HFFc6 (cell line): ENCODE data around the gene GLT8D1. TPM values are rescaled to one million over a fixed set of nuclear protein-coding genes. Genes with fewer than 3 reads are reported as not detected.

Experiments used
- DNase-seq: peaks from one replicate; pipeline ENCODE4 v3.0.0-alpha.2; 2018
- H3K27ac Mint-ChIP-seq: 2 replicates; pipeline ENCODE4 v1.8.0; 2020; ENCODE audit warnings: mild to moderate bottlenecking, mixed read lengths
- H3K27me3 Mint-ChIP-seq: 2 replicates; pipeline ENCODE4 v1.8.0; 2021; ENCODE audit warnings: mild to moderate bottlenecking, moderate library complexity, mixed read lengths; ENCODE audit not compliant: insufficient read depth
- H3K36me3 Mint-ChIP-seq: 2 replicates; pipeline ENCODE4 v1.8.0; 2021; ENCODE audit warnings: low read depth, mixed read lengths
- H3K4me1 Mint-ChIP-seq: 2 replicates; pipeline ENCODE4 v1.8.0; 2020; ENCODE audit warnings: low read depth, mixed read lengths
- H3K4me3 Mint-ChIP-seq: 2 replicates; pipeline ENCODE4 v1.8.0; 2020; ENCODE audit warnings: mild to moderate bottlenecking, moderate library complexity, mixed read lengths
- H3K9me3 Mint-ChIP-seq: 2 replicates; pipeline ENCODE4 v1.8.0; 2020; ENCODE audit warnings: mild to moderate bottlenecking, mixed read lengths
- total RNA-seq, 6 experiments: library from RNA; stranded (reverse); fragmentation: NEBNext Ultra II Directional; extraction: Animal tissue kit (Norgen Biotek cat#: 25700); gene quantifications; 2 replicates in 1 of 6; 3 replicates in 5 of 6; pipeline ENCODE4 v1.2.3, GENCODE V29; 2021
- TF ChIP-seq, protein P1 (sequence below): fragments of 200-600 bp; sonication (generic); IDR thresholded peaks from 2 replicates; pipeline ENCODE4 v1.5.0; 2021; ENCODE audit warnings: antibody characterized with exemption, mild to moderate bottlenecking

Gene GLT8D1
- total RNA-seq, 6 experiments from 2014 or later, result 72.6 to 90.9 (median 88.5) TPM

GRCh38 chr3:52707585-52707984, 2.0 kb upstream of the GLT8D1 start:
- peaks cover 4% of the 10 kb centered on the region; the same call in 1 of the 2 replicates for H3K27me3 Mint-ChIP-seq
- H3K36me3 Mint-ChIP-seq, result peaks cover 29% of the 10 kb centered on the region
- H3K4me3 Mint-ChIP-seq, result peak overlapping the region; percentile 98
- H3K27ac Mint-ChIP-seq, result peak overlapping the region; percentile 54; the same call in 1 of the 2 replicates
- H3K9me3 Mint-ChIP-seq, result no peaks in the 10 kb centered on the region
- TF ChIP-seq, protein P1, sequence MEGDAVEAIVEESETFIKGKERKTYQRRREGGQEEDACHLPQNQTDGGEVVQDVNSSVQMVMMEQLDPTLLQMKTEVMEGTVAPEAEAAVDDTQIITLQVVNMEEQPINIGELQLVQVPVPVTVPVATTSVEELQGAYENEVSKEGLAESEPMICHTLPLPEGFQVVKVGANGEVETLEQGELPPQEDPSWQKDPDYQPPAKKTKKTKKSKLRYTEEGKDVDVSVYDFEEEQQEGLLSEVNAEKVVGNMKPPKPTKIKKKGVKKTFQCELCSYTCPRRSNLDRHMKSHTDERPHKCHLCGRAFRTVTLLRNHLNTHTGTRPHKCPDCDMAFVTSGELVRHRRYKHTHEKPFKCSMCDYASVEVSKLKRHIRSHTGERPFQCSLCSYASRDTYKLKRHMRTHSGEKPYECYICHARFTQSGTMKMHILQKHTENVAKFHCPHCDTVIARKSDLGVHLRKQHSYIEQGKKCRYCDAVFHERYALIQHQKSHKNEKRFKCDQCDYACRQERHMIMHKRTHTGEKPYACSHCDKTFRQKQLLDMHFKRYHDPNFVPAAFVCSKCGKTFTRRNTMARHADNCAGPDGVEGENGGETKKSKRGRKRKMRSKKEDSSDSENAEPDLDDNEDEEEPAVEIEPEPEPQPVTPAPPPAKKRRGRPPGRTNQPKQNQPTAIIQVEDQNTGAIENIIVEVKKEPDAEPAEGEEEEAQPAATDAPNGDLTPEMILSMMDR, result no peak
- peaks cover 26% of the 10 kb centered on the region for H3K4me1 Mint-ChIP-seq
- no peak for DNase-seq

- TF ChIP-seq, protein P1, result no peak
- H3K4me1 Mint-ChIP-seq, result peaks cover 26% of the 10 kb centered on the region
- peaks cover 32% of the 10 kb centered on the region for H3K36me3 Mint-ChIP-seq
- no peak for DNase-seq
- H3K27ac Mint-ChIP-seq, result peak overlapping the region; percentile 98
- H3K27me3 Mint-ChIP-seq, result peaks cover 6% of the 10 kb centered on the region; the same call in 1 of the 2 replicates
- peak overlapping the region; percentile 98 for H3K4me3 Mint-ChIP-seq
- H3K9me3 Mint-ChIP-seq, result no peaks in the 10 kb centered on the region
Measured at GRCh38 chr3:52705438-52705687, 228 bp downstream of the GLT8D1 start.

DNA sequence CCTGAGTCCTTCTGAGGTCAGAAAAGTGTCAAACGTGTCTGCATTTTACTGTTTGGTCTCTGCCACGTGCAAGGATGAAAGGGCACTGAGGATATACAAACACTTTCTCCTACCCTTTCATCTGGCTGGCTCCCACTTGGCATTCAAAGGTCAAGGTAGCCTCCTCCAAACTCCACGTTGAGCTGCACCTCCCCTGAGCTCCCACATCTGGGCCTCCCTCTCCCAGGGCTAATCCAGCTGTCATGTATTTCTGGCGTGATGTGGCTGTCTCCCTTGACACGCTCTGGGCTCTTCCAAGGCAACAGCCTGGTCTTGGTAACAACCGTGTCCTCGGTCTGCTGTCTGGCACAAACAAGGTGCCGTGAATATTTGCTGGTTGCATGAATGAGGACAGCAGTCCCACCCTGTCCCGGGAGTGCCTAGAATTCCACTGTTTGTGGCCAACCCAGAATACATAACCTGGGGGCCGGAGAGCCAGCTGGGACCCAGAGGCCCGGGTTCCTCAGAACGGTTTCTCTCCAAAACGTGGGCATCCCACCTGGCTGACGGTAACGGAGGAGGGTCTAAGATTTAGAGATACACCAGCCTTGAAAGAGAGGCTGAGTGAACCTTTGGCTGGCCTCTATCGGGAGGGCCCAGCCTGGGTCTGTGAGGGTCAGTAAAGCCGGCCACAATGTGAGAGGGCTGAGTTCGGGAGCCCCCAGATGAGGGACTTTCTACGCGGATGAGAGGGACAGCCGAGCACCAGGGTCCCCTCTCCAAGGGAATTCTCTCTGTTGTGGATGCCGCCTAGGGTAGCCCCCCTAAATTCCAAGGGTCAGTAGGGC, 767 bp downstream of the GLT8D1 start:
- TF ChIP-seq, protein P1, result no peak
- Mint-ChIP-seq H3K9me3 (no peaks in the 10 kb centered on the region), H3K4me1 (peaks cover 26% of the 10 kb centered on the region), H3K36me3 (peaks cover 34% of the 10 kb centered on the region), H3K27ac (peak overlapping the region; percentile 98), H3K27me3 (peaks cover 6% of the 10 kb centered on the region; the same call in 1 of the 2 replicates), H3K4me3 (peak overlapping the region; percentile 98)
- peak; percentile 36 for DNase-seq

- peak overlapping the region; percentile 98 for H3K4me3 Mint-ChIP-seq
- H3K4me1 Mint-ChIP-seq, result peaks cover 26% of the 10 kb centered on the region
- H3K36me3 Mint-ChIP-seq, result peaks cover 34% of the 10 kb centered on the region
- TF ChIP-seq, protein P1, result no peak
- DNase-seq, result no peak
- peaks cover 6% of the 10 kb centered on the region; the same call in 1 of the 2 replicates for H3K27me3 Mint-ChIP-seq
- H3K9me3 Mint-ChIP-seq, result no peaks in the 10 kb centered on the region
- peak overlapping the region; percentile 19; the same call in 1 of the 2 replicates for H3K27ac Mint-ChIP-seq
Measured at GRCh38 chr3:52703341-52703740, 2.2 kb downstream of the GLT8D1 start.

- TF ChIP-seq, protein P1, result no peak
- Mint-ChIP-seq H3K27me3 (peaks cover 2% of the 10 kb centered on the region; the same call in 1 of the 2 replicates), H3K4me1 (peaks cover 22% of the 10 kb centered on the region), H3K36me3 (peaks cover 32% of the 10 kb centered on the region), H3K4me3 (no peak overlapping the region), H3K27ac (peak overlapping the region; percentile 28; the same call in 1 of the 2 replicates), H3K9me3 (no peaks in the 10 kb centered on the region)
- DNase-seq, result no peak
Measured at GRCh38 chr3:52697632-52697965, 8.0 kb downstream of the GLT8D1 start.
